Neutrophil (primary cell): Measurements from ENCODE around the gene CUBN.

ENCODE experiments used
- H3K27ac ChIP-seq: fragments of 200-600 bp; sonication (generic); 2 replicates; pipeline ENCODE4 v1.5.1; 2016; ENCODE audit warnings: mild to moderate bottlenecking, moderate library complexity
- H3K27me3 ChIP-seq: fragments of 200-600 bp; sonication (generic); 2 replicates; pipeline ENCODE4 v1.6.0; 2016; ENCODE audit warnings: mild to moderate bottlenecking
- H3K36me3 ChIP-seq: fragments of 200-600 bp; sonication (generic); 2 replicates; pipeline ENCODE4 v1.5.1; 2017
- H3K4me1 ChIP-seq, 2 experiments: fragments of 200-600 bp in 1 of 2; sonication (generic) in 1 of 2; 1 replicate in 1 of 2; 2 replicates in 1 of 2; pipeline versions ENCODE4 v1.5.1 to v1.6.1; 2013 to 2016; ENCODE audit warnings: low read depth in 1 of 2, low read length in 1 of 2, mild to moderate bottlenecking in 1 of 2, moderate library complexity in 1 of 2; ENCODE audit not compliant: control insufficient read depth in 1 of 2, insufficient read depth in 1 of 2
- H3K4me3 ChIP-seq, 2 experiments: fragments of 200-600 bp in 1 of 2; sonication (generic) in 1 of 2; 1 replicate in 1 of 2; 2 replicates in 1 of 2; pipeline ENCODE4 v1.5.1; 2013 to 2016; ENCODE audit warnings: low read depth in 1 of 2, low read length in 1 of 2, mild to moderate bottlenecking in 1 of 2, moderate library complexity in 1 of 2
- H3K9me3 ChIP-seq: fragments of 200-600 bp; sonication (generic); 2 replicates; pipeline ENCODE4 v1.5.1; 2016
- TF ChIP-seq, protein P1 (sequence below): fragments of 200-600 bp; sonication (generic); IDR thresholded peaks from 2 replicates; pipeline ENCODE4 v1.5.1; 2016; ENCODE audit warnings: antibody characterized with exemption

The CUBN gene

GRCh38 chr10:17122726-17123661 is 6.6 kb downstream of the CUBN start:
- TF ChIP-seq, protein P1, sequence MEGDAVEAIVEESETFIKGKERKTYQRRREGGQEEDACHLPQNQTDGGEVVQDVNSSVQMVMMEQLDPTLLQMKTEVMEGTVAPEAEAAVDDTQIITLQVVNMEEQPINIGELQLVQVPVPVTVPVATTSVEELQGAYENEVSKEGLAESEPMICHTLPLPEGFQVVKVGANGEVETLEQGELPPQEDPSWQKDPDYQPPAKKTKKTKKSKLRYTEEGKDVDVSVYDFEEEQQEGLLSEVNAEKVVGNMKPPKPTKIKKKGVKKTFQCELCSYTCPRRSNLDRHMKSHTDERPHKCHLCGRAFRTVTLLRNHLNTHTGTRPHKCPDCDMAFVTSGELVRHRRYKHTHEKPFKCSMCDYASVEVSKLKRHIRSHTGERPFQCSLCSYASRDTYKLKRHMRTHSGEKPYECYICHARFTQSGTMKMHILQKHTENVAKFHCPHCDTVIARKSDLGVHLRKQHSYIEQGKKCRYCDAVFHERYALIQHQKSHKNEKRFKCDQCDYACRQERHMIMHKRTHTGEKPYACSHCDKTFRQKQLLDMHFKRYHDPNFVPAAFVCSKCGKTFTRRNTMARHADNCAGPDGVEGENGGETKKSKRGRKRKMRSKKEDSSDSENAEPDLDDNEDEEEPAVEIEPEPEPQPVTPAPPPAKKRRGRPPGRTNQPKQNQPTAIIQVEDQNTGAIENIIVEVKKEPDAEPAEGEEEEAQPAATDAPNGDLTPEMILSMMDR, result no peak
- no peaks in the 10 kb centered on the region for H3K4me1 ChIP-seq
- H3K27me3 ChIP-seq, result no peaks in the 10 kb centered on the region
- no peaks in the 10 kb centered on the region for H3K36me3 ChIP-seq
- no peak overlapping the region for H3K4me3 ChIP-seq
- H3K9me3 ChIP-seq, result no peaks in the 10 kb centered on the region
- H3K27ac ChIP-seq, result no peak overlapping the region

DNA sequence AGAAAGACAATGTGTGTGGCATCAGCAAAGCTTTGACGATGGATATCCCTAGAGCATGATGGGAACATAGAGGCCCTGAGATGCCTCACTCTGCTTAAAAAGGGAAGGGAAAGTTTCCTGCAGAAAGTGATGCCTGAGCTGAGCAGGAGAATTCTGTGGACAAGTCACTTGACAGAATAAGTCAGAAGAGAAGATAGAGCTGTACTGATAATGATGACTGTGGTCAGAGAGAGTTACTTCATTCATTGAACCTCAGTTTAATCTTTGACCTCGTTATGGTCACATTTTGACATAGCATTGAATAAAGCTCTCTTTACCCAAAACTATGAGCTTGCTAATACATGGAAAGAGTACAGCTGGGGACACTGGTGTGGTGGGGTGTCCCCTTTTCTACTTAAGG is 7.6 kb downstream of the CUBN start:
- H3K27me3 ChIP-seq, result no peaks in the 10 kb centered on the region
- no peaks in the 10 kb centered on the region for H3K9me3 ChIP-seq
- no peaks in the 10 kb centered on the region for H3K36me3 ChIP-seq
- no peaks in the 10 kb centered on the region for H3K4me1 ChIP-seq
- TF ChIP-seq, protein P1, result no peak
- H3K27ac ChIP-seq, result no peak overlapping the region
- H3K4me3 ChIP-seq, result no peak overlapping the region

DNA sequence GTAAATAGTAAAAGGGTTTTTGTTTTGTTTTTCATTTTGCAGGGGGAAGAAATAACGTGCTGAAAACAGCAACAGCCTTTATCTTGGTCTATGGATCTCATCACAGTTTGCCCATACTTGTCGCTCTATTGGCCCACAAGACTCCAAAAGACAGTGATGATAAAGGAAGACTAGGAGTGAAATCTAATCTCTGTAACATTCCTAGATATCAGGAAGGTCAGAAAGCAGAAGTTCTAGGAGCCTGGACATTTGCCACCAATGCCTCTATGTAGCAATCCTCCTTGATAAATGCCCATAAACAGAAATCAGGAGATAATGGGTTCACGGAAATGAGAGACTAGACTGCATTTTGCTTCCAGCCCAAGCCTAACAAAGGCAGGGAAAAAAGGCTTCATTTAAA is 8.9 kb downstream of the CUBN start:
- no peaks in the 10 kb centered on the region for H3K9me3 ChIP-seq
- no peaks in the 10 kb centered on the region for H3K4me1 ChIP-seq
- H3K27ac ChIP-seq, result no peak overlapping the region
- no peaks in the 10 kb centered on the region for H3K27me3 ChIP-seq
- H3K4me3 ChIP-seq, result no peak overlapping the region
- H3K36me3 ChIP-seq, result no peaks in the 10 kb centered on the region
- TF ChIP-seq, protein P1, result no peak

DNA sequence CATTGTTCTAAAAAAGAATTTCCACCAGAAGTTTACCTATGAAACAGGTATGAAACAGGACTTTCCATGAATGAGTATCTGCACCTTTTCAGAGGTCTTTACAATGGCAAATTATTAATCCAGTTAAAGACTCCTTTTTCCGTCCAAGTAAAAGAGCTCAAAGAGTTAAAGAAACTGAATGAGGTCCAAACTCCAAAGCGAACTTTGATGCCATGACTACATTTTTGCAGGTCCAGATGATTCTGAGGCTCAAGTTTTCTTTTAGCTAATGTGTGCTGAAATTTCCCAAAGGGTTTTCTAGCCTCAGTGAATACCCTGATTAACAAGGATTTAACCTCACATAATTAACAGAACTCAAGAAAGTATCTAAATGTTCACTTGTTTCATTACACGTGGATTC is 9.8 kb downstream of the CUBN start:
- H3K36me3 ChIP-seq, result no peaks in the 10 kb centered on the region

DNA sequence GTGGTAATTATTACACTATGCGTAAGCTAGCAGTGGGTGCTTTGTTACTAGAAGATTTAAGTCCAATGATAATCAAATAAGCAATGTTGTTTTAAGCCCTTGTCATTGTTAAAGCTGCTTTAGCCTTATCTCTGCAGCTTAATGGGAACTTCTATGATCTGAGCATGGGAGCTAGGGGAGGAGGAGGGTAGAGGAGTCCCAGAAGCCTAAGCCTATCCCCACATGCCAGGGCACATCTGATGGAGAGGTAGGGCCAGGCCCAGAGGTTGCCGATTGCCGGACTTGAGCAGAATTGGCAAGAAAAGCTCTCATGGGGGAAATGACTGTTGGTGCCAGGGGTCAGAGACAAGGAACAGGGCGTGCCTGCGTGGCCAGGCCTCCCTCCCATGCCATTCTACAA is 13.4 kb downstream of the CUBN start:
- H3K4me1 ChIP-seq, result no peaks in the 10 kb centered on the region
- no peak overlapping the region for H3K27ac ChIP-seq
- no peaks in the 10 kb centered on the region for H3K27me3 ChIP-seq
- no peaks in the 10 kb centered on the region for H3K36me3 ChIP-seq
- TF ChIP-seq, protein P1, result no peak
- no peaks in the 10 kb centered on the region for H3K9me3 ChIP-seq
- no peak overlapping the region for H3K4me3 ChIP-seq

More for the DNA sequence above, 9.8 kb downstream of the CUBN start:
- no peaks in the 10 kb centered on the region for H3K27me3 ChIP-seq
- H3K9me3 ChIP-seq, result no peaks in the 10 kb centered on the region
- H3K27ac ChIP-seq, result no peak overlapping the region
- TF ChIP-seq, protein P1, result no peak
- no peaks in the 10 kb centered on the region for H3K4me1 ChIP-seq
- no peak overlapping the region for H3K4me3 ChIP-seq
